Mesenchymal stem cell (in vitro differentiated cells and primary cell): ENCODE results near the gene THOC7.
A peak's percentile ranks its signal among the peaks of the same experiment; 100 is the strongest.

ENCODE experiments used
- DNase-seq: peaks from one replicate; pipeline ENCODE4 v3.0.0-alpha.2; 2013
- H2AFZ ChIP-seq: one replicate; pipeline ENCODE4 v1.6.1; 2013; ENCODE audit warnings: low read depth, mild to moderate bottlenecking, control low read depth, inconsistent platforms, low read length, moderate library complexity
- H2AK5ac ChIP-seq: 2 replicates; pipeline ENCODE4 v1.6.1; 2013; ENCODE audit warnings: low read length, moderate library complexity, mild to moderate bottlenecking, inconsistent platforms; ENCODE audit not compliant: severe bottlenecking
- H2BK120ac ChIP-seq: one replicate; pipeline ENCODE4 v1.6.1; 2013; ENCODE audit warnings: low read depth, mild to moderate bottlenecking, inconsistent platforms, low read length, moderate library complexity
- H2BK12ac ChIP-seq, 2 experiments: one replicate each; pipeline ENCODE4 v1.6.1; 2013; ENCODE audit warnings: inconsistent platforms in 2 of 2, low read length in 2 of 2, mild to moderate bottlenecking in 2 of 2, moderate library complexity in 2 of 2, control low read depth in 1 of 2
- H2BK15ac ChIP-seq: one replicate; pipeline ENCODE4 v1.6.1; 2013; ENCODE audit warnings: mild to moderate bottlenecking, low read depth, inconsistent platforms; ENCODE audit not compliant: poor library complexity, severe bottlenecking
- H2BK5ac ChIP-seq: 2 replicates; pipeline ENCODE4 v1.6.1; 2013; ENCODE audit warnings: low read depth, mild to moderate bottlenecking, low read length, control low read depth, inconsistent platforms; ENCODE audit not compliant: poor library complexity, severe bottlenecking
- H3K14ac ChIP-seq, 2 experiments: one replicate each; pipeline ENCODE4 v1.6.1; 2013; ENCODE audit warnings: inconsistent platforms in 2 of 2, low read length in 2 of 2, control low read depth in 1 of 2, mild to moderate bottlenecking in 1 of 2, moderate library complexity in 1 of 2
- H3K18ac ChIP-seq, 2 experiments: one replicate each; pipeline ENCODE4 v1.6.1; 2013; ENCODE audit warnings: inconsistent platforms in 2 of 2, low read length in 2 of 2, control low read depth in 1 of 2, low read depth in 1 of 2, mild to moderate bottlenecking in 1 of 2
- H3K23ac ChIP-seq, 2 experiments: one replicate each; pipeline ENCODE4 v1.6.1; 2013; ENCODE audit warnings: inconsistent platforms in 2 of 2, low read length in 2 of 2, mild to moderate bottlenecking in 2 of 2, moderate library complexity in 2 of 2, control low read depth in 1 of 2
- H3K27ac ChIP-seq: 2 replicates; pipeline ENCODE4 v1.5.1; 2013; ENCODE audit warnings: mild to moderate bottlenecking, moderate library complexity, low read length, control low read depth, inconsistent platforms; ENCODE audit not compliant: poor library complexity, severe bottlenecking
- H3K27me3 ChIP-seq, 2 experiments: 2 replicates each; pipeline versions ENCODE4 v1.6.1 to v1.7.0; 2013; ENCODE audit warnings: low read length in 2 of 2, mild to moderate bottlenecking in 2 of 2, moderate library complexity in 2 of 2, control low read depth in 1 of 2, inconsistent platforms in 1 of 2; ENCODE audit not compliant: control insufficient read depth in 1 of 2, insufficient read depth in 1 of 2
- H3K36me3 ChIP-seq, 2 experiments: 2 replicates each; pipeline versions ENCODE4 v1.6.1 to v1.7.0; 2013; ENCODE audit warnings: low read length in 2 of 2, control low read depth in 1 of 2, inconsistent platforms in 1 of 2, low read depth in 1 of 2, mild to moderate bottlenecking in 1 of 2; ENCODE audit not compliant: insufficient read depth in 2 of 2, control insufficient read depth in 1 of 2
- H3K4ac ChIP-seq, 2 experiments: one replicate each; pipeline ENCODE4 v1.6.1; 2013; ENCODE audit warnings: inconsistent platforms in 2 of 2, low read length in 2 of 2, mild to moderate bottlenecking in 2 of 2, moderate library complexity in 2 of 2, control low read depth in 1 of 2, low read depth in 1 of 2
- H3K4me1 ChIP-seq: 2 replicates; pipeline ENCODE4 v1.6.1; 2013; ENCODE audit warnings: low read depth, low read length, control low read depth; ENCODE audit not compliant: control insufficient read depth, insufficient read depth
- H3K4me2 ChIP-seq: 2 replicates; pipeline ENCODE4 v1.6.1; 2013; ENCODE audit warnings: low read length, mild to moderate bottlenecking, inconsistent platforms; ENCODE audit not compliant: poor library complexity, severe bottlenecking
- H3K4me3 ChIP-seq, 2 experiments: 2 replicates each; pipeline versions ENCODE4 v1.5.1 to v1.7.0; 2013; ENCODE audit warnings: low read length in 2 of 2, mild to moderate bottlenecking in 2 of 2, control low read depth in 1 of 2, low read depth in 1 of 2; ENCODE audit not compliant: insufficient read depth in 1 of 2
- H3K79me1 ChIP-seq: replicated peaks from 2 replicates; pipeline ENCODE4 v1.6.1; 2013; ENCODE audit warnings: mild to moderate bottlenecking, control low read depth, low read length, inconsistent platforms; ENCODE audit not compliant: poor library complexity, severe bottlenecking
- H3K9ac ChIP-seq: 2 replicates; pipeline ENCODE4 v1.7.0; 2013; ENCODE audit warnings: mild to moderate bottlenecking, low read length, moderate library complexity
- H3K9me3 ChIP-seq: 2 replicates; pipeline ENCODE4 v1.7.0; 2013; ENCODE audit warnings: mild to moderate bottlenecking, low read length; ENCODE audit not compliant: control insufficient read depth
- H4K8ac ChIP-seq: one replicate; pipeline ENCODE4 v1.6.1; 2013; ENCODE audit warnings: inconsistent platforms, mild to moderate bottlenecking, low read length, moderate library complexity
- H4K91ac ChIP-seq: one replicate; pipeline ENCODE4 v1.6.1; 2013; ENCODE audit warnings: mild to moderate bottlenecking, low read length, inconsistent platforms
- WGBS: methylation state at CpG from one replicate; pipeline ENCODE4 v1.1.7; 2013; ENCODE audit warnings: mixed read lengths; 5-methylcytosine and 5-hydroxymethylcytosine counted together

The THOC7 gene

DNA sequence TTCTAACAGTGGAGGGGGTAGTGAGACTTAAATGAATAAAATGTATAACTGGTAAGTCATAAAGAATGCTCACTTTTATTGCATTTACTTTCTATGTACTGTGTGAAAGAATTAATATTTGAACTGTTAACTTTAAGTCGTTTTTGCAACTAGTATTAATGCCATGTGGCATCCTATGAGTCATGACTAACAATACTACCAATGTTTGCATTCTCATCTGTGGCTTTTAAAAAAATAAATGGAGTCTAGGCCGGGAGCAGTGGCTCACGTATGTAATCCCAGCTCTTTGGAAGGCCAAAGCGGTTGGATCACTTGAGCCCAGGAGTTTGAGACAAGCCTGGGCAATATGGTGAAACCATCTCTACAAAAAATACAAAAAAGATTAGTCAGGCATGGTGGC lies 39.3 kb downstream of the THOC7 start:
- Histone ChIP-seq H3K4ac (no peak overlapping the region), H3K27ac (peak overlapping the region; percentile 73), H2BK15ac (no peak overlapping the region), H3K9me3 (no peaks in the 10 kb centered on the region), H4K91ac (no peak overlapping the region), H3K27me3 (no peaks in the 10 kb centered on the region), H3K14ac (no peak overlapping the region), H3K18ac (no peak overlapping the region), H3K9ac (no peak overlapping the region), H3K36me3 (peaks cover 0 to 30% of the 10 kb centered on the region in 2 experiments), H2BK120ac (no peak overlapping the region), H2BK5ac (no peak overlapping the region), H2AK5ac (no peak overlapping the region), H3K4me2 (no peak overlapping the region), H4K8ac (no peak overlapping the region), H3K23ac (no peak overlapping the region), H3K4me1 (peaks cover 7% of the 10 kb centered on the region), H3K79me1 (no peaks in the 10 kb centered on the region), H2BK12ac (no peak overlapping the region), H3K4me3 (no peak overlapping the region), H2AFZ (no peak overlapping the region)
- WGBS: 66% methylated on average over 3 of the region's 4 CpGs
- peak; percentile 51 for DNase-seq

DNA sequence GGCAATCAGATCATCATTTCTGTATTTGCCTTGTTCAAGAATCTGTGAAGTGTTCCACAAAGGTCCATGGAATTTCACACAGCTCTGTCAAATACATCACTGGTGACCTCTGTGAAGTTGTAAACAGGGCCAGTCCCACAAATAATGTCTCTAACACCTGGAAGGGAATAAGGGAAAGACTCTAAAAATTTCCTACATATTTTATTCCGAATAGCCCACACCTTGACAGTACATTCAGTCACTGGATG lies 44.5 kb downstream of the THOC7 start, which contains the start of gene C3orf49:
TSS of gene C3orf49 (plus strand) at position 149 of the 248 bp plus-strand sequence. CDS start 173 bp downstream, outside the sequence.
- no peak within 1 kb of the TSS for H3K4ac ChIP-seq
- H3K4me3 ChIP-seq: no peak within 1 kb of the TSS
- H3K14ac ChIP-seq: no peak within 1 kb of the TSS
- no peaks in the 10 kb centered on the region for H3K79me1 ChIP-seq
- no peaks in the 10 kb centered on the region for H3K27me3 ChIP-seq
- H3K18ac ChIP-seq: no peak within 1 kb of the TSS
- no peak within 1 kb of the TSS for H4K91ac ChIP-seq
- H3K36me3 ChIP-seq: peaks cover 0 to 3% of the 10 kb centered on the region in 2 experiments
- H3K23ac ChIP-seq: no peak within 1 kb of the TSS
- no peak within 1 kb of the TSS for H2BK5ac ChIP-seq
- DNase-seq: no peak
- no peak within 1 kb of the TSS for H3K9ac ChIP-seq
- H3K4me1 ChIP-seq: peaks cover 6% of the 10 kb centered on the region
- 71% methylated on average over 1 of the region's 1 CpG for WGBS
- no peak within 1 kb of the TSS for H2BK12ac ChIP-seq
- H2BK120ac ChIP-seq: no peak within 1 kb of the TSS
- no peak within 1 kb of the TSS for H3K4me2 ChIP-seq
- H2AK5ac ChIP-seq: no peak within 1 kb of the TSS
- no peak within 1 kb of the TSS for H3K27ac ChIP-seq
- H2AFZ ChIP-seq: no peak within 1 kb of the TSS
- no peak within 1 kb of the TSS for H4K8ac ChIP-seq
- H3K9me3 ChIP-seq: no peaks in the 10 kb centered on the region
- no peak within 1 kb of the TSS for H2BK15ac ChIP-seq

DNA sequence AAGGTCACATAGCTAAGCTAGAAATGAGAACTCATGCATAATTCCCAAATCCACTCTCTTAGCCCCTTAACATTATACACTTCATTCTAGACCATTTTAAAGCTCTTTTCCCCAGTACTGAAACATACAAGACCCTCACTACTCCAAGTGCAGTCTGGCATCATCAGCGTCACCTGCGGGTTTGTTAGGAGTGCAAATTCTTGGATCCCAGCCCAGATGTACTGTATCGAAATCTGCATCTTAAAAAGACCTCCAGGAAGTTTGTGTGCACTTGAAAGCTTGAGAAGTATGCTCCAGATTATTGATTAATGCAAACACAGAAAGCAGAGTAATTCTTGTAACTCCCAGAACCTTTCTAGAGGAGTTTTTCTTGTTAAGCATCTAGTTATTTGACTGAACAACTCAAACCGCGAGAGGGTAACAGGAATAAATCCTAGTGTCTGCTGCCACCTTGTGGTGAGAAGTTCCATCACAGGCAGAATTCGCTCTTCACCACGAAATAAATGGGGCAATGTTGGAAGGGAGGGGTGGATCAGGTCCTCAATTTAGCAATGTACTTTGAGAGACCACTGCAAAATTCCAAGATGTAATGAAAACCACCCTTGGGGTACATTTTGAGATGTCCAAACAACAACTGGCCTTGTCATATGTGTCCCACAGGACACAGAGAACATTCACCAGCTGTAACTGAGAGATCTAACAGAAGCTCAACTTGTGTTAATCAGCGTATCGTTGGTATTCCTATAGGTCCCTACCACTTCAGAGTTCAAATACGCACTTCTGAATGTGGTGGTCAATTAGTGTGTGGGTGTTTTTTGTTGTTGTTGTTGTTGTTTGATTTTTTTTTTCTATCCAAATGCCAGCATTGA lies 45.1 kb downstream of the THOC7 start:
- H4K91ac ChIP-seq: no peak overlapping the region
- H3K79me1 ChIP-seq: no peaks in the 10 kb centered on the region
- no peak overlapping the region for H2BK12ac ChIP-seq
- H3K9me3 ChIP-seq: no peaks in the 10 kb centered on the region
- H3K18ac ChIP-seq: no peak overlapping the region
- H3K4me3 ChIP-seq: no peak overlapping the region
- H2BK15ac ChIP-seq: no peak overlapping the region
- H4K8ac ChIP-seq: no peak overlapping the region
- no peak overlapping the region for H3K14ac ChIP-seq
- no peak overlapping the region for H3K27ac ChIP-seq
- no peak overlapping the region for H2AK5ac ChIP-seq
- H2AFZ ChIP-seq: no peak overlapping the region
- H3K9ac ChIP-seq: no peak overlapping the region
- peaks cover 0 to 3% of the 10 kb centered on the region in 2 experiments for H3K36me3 ChIP-seq
- no peak overlapping the region for H2BK120ac ChIP-seq
- WGBS: 61% methylated on average over 9 of the region's 10 CpGs
- H3K23ac ChIP-seq: no peak overlapping the region
- peak; percentile 59 for DNase-seq
- no peak overlapping the region for H3K4ac ChIP-seq
- H3K27me3 ChIP-seq: no peaks in the 10 kb centered on the region
- H3K4me2 ChIP-seq: no peak overlapping the region
- H3K4me1 ChIP-seq: peaks cover 2% of the 10 kb centered on the region
- H2BK5ac ChIP-seq: no peak overlapping the region

DNA sequence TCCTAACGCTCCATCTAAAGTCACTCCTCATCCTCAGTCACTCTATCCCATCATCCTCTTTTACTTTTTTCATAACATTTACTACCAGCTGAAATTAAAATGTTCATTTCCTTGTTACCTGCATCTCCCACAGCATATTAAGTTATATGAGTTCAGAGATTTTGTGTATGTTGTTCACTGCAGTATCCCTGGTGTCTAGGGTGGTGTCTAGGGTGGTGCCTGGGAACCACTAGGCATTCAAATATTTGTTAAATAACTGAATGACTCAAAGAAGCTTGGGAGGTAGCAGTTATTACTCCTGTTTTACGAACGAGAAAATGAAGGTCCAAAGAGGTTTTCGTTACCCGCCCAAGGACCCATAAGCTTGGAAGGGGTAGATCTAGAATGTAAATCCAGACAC lies 46.4 kb downstream of the THOC7 start:
- H3K79me1 ChIP-seq: no peaks in the 10 kb centered on the region
- no peak overlapping the region for H3K27ac ChIP-seq
- H2AFZ ChIP-seq: no peak overlapping the region
- no peak overlapping the region for H3K9ac ChIP-seq
- no peaks in the 10 kb centered on the region for H3K27me3 ChIP-seq
- H2BK15ac ChIP-seq: no peak overlapping the region
- no peak overlapping the region for H4K91ac ChIP-seq
- no peak for DNase-seq
- H3K4ac ChIP-seq: no peak overlapping the region
- H3K18ac ChIP-seq: no peak overlapping the region
- H3K14ac ChIP-seq: no peak overlapping the region
- H2BK120ac ChIP-seq: no peak overlapping the region
- no peak overlapping the region for H3K23ac ChIP-seq
- H2BK12ac ChIP-seq: no peak overlapping the region
- no peaks in the 10 kb centered on the region for H3K9me3 ChIP-seq
- peaks cover 2% of the 10 kb centered on the region for H3K4me1 ChIP-seq
- peaks cover 0 to 3% of the 10 kb centered on the region in 2 experiments for H3K36me3 ChIP-seq
- no peak overlapping the region for H4K8ac ChIP-seq
- no peak overlapping the region for H3K4me2 ChIP-seq
- no peak overlapping the region for H2BK5ac ChIP-seq
- H2AK5ac ChIP-seq: no peak overlapping the region
- H3K4me3 ChIP-seq: no peak overlapping the region
- WGBS: 96% methylated on average over 3 of the region's 5 CpGs
